Measurements from ENCODE around the gene TBX4.

GRCh38 chr17:61444075-61444474 is 8.1 kb upstream of the TBX4 start:
- no peak for TF ChIP-seq CTCF (IDR thresholded peaks at IDR 0.05)
- no peak for TF ChIP-seq EZH2 (IDR thresholded peaks at IDR 0.05)
- TF ChIP-seq EZH2phosphoT487 (IDR thresholded peaks at IDR 0.05) = no peak
